WERI-Rb-1 (cell line): ENCODE measurements around the gene SEC24B.

ENCODE experiments used
- DNase-seq: peaks from one replicate; pipeline ENCODE4 v3.0.0-alpha.2; 2020
- H3K27ac ChIP-seq: fragments of 250-450 bp; sonication (Bioruptor Pico); 2 replicates; pipeline ENCODE4 v1.5.1; 2020; ENCODE audit warnings: mild to moderate bottlenecking, moderate library complexity
- H3K27me3 ChIP-seq: fragments of 250-450 bp; sonication (Bioruptor Pico); 2 replicates; pipeline ENCODE4 v1.5.1; 2021; ENCODE audit warnings: mild to moderate bottlenecking, low read depth, moderate library complexity; ENCODE audit not compliant: insufficient read depth, severe bottlenecking
- H3K36me3 ChIP-seq: fragments of 250-450 bp; sonication (Bioruptor Pico); 2 replicates; pipeline ENCODE4 v1.5.1; 2020; ENCODE audit warnings: mild to moderate bottlenecking, moderate library complexity
- H3K4me3 ChIP-seq: 2 replicates; pipeline ENCODE4 v1.5.1; 2011; ENCODE audit warnings: low read depth, mild to moderate bottlenecking, control low read depth, low read length
- H3K9me3 ChIP-seq: fragments of 250-450 bp; sonication (Bioruptor Pico); 2 replicates; pipeline ENCODE4 v1.5.1; 2021; ENCODE audit warnings: mild to moderate bottlenecking, moderate library complexity; ENCODE audit not compliant: severe bottlenecking
- TF ChIP-seq, protein P1 (sequence below): IDR thresholded peaks from 2 replicates; pipeline ENCODE4 v1.5.1; 2011; ENCODE audit warnings: low read depth, mild to moderate bottlenecking, control low read depth, inconsistent platforms, low read length

Gene SEC24B

DNA sequence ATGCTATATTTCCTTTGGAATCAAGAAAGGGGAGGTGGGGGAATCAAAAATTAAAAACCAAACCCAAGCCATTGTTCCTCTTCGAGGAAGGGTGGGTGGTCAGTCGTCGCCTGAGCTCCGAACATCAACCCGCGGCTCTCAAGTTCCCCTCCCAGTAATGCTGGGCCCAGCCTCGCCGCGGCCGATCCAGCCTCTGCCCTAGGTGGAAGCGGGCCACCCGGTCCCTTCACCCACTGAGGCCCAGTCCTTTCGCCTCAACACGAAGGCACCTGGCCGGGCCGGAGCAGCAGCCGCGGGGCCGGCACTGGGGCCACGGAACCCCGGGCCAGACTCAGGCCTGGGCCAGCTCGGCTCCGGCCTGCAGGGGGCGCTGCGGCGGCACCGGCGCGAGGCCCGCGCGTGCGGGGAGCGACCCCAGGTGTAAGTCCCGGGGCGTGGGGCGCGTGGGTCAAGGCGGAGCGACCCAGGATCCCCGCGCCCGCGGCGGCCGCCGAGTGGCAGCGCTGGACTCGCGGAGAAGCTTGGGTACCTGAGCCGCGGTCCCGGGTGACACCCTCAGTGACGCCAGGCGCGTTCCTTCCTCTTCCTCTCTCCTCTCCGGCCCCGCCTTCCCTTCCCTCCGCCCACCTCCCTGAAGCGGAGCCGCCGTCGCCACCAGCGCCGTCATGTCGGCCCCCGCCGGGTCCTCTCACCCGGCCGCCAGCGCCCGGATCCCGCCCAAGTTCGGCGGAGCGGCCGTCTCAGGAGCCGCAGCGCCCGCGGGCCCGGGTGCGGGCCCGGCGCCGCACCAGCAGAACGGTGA lies at the start of gene SEC24B:
Gene SEC24B, plus strand, starts transcription at position 611 of the 802 bp plus-strand sequence. Its CDS starts 55 bp downstream, at position 666.
- Histone ChIP-seq H3K36me3 (no peaks in the 10 kb centered on the region; the same call in 1 of the 2 replicates), H3K4me3 (peak within 1 kb of the TSS; percentile 94), H3K27ac (peak within 1 kb of the TSS; percentile 85), H3K27me3 (no peaks in the 10 kb centered on the region), H3K9me3 (no peaks in the 10 kb centered on the region)
- DNase-seq = peak; percentile 89
- TF ChIP-seq, protein P1, sequence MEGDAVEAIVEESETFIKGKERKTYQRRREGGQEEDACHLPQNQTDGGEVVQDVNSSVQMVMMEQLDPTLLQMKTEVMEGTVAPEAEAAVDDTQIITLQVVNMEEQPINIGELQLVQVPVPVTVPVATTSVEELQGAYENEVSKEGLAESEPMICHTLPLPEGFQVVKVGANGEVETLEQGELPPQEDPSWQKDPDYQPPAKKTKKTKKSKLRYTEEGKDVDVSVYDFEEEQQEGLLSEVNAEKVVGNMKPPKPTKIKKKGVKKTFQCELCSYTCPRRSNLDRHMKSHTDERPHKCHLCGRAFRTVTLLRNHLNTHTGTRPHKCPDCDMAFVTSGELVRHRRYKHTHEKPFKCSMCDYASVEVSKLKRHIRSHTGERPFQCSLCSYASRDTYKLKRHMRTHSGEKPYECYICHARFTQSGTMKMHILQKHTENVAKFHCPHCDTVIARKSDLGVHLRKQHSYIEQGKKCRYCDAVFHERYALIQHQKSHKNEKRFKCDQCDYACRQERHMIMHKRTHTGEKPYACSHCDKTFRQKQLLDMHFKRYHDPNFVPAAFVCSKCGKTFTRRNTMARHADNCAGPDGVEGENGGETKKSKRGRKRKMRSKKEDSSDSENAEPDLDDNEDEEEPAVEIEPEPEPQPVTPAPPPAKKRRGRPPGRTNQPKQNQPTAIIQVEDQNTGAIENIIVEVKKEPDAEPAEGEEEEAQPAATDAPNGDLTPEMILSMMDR = peak; percentile 92

DNA sequence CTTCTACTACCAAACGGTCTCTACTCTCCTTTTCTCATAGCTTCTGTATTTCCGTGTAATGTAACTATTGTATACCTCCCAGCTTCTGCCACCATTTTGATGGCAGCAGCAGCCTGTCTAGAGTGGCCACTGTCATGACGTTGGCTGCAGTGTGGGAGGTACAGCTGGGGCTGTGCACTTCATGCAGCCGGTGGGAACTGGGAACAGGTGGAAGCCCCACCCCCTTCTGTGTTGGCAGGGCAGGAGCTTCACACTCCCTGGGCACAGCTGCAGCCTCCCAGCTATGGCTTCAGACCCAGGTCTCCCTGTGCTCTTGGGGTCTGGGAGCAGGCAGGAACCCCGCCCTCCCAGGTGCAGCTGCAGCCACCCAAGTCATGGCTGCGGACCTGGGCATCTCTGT lies 49.8 kb upstream of the SEC24B start:
- Histone ChIP-seq H3K36me3 (no peaks in the 10 kb centered on the region), H3K27me3 (no peaks in the 10 kb centered on the region), H3K27ac (no peak overlapping the region), H3K4me3 (no peak overlapping the region), H3K9me3 (no peaks in the 10 kb centered on the region)
- no peak for DNase-seq
- TF ChIP-seq, protein P1 = no peak

DNA sequence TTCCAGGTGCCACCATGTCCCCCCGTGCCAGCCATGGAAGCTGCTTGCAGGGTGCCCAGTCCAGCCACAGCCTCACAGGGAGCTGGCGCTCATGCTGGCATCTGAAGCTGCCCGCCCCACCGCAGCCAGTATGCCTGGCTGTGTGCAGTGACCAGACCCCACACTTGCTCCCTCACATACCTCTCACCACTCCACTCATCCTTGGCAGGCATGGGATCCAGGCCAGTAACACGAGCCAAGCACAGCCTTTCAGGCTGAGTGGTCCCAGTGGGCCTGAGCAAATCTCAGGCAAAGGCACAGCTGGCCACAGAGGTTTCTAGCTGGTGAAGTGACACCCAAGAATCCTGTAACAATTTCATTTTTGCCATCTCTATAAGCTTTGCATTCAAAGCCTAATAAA lies 48.4 kb upstream of the SEC24B start:
- Histone ChIP-seq H3K27me3 (no peaks in the 10 kb centered on the region), H3K4me3 (no peak overlapping the region), H3K9me3 (no peaks in the 10 kb centered on the region), H3K27ac (no peak overlapping the region), H3K36me3 (no peaks in the 10 kb centered on the region)
- TF ChIP-seq, protein P1 = no peak
- no peak for DNase-seq

DNA sequence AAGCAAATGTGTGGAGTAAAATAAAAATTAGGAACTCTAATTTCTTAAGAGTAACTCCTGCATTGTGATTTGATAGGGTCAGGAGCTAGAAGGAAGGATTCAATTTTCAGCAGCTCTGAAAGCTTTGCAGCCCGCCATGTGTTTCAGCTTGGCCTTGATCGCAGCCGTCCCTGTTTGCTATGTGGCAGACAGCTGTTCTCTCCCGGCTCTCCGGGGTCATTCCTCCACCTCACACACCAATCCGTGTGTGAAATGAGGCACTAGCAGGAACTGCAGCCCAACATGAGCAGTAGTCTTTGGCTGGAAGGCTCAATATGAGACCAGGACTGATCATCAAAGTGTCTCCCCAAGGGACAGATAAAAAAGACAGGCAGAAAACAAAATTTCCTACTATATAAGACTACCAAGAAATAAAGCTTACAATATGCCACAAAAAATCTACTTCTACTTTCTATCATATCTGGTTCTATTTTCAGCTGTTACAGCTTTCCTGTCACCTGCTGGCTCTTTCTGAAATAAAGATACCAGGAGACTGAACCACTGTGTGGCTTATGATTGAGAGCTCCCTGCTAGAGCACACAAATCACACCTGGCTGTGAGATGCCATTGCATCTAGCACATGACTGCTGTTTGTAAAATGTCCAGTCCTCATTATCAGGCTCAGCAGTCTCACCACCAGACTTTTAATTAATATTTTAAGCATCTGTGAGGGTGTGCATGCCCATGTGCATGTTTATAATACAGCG lies 44.1 kb upstream of the SEC24B start:
- TF ChIP-seq, protein P1 = no peak
- DNase-seq = peak; percentile 75
- Histone ChIP-seq H3K27ac (no peak overlapping the region), H3K9me3 (no peaks in the 10 kb centered on the region), H3K27me3 (no peaks in the 10 kb centered on the region), H3K36me3 (no peaks in the 10 kb centered on the region), H3K4me3 (no peak overlapping the region)

DNA sequence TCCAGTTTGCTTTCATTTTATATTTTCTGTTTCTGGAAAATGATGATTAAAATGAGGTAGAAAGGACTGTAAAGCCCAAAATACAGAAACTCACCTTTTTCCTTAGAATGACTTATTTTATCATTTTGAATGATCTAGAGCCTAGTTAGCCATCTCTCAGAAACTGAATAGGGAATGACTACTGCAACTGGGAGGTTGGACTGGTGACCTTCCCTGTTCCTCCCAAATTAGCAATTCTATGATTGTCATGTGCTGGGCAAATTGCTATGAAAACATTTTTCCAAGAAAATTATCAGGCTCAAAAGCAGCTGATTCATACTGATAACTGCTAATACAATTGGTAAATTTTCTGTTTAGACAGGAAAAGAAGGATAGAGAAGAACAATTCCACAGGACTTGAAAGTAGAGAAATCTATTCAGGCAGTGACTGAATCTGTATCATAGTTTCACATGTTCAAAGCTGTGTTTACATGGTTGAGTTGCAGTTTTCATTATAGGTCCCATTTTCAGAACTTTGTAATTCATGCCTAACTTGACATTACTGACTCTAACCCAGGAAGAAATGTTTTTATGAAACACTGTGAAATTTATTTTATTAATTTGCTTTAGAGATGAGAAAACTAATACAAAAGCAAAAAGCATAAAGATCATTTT lies 43.4 kb upstream of the SEC24B start:
- no peak overlapping the region for H3K4me3 ChIP-seq
- no peaks in the 10 kb centered on the region for H3K27me3 ChIP-seq
- no peaks in the 10 kb centered on the region for H3K9me3 ChIP-seq
- TF ChIP-seq, protein P1 = no peak
- DNase-seq = no peak
- H3K36me3 ChIP-seq = no peaks in the 10 kb centered on the region
- no peak overlapping the region for H3K27ac ChIP-seq
